Measurements from ENCODE around the gene IDUA.

DNA sequence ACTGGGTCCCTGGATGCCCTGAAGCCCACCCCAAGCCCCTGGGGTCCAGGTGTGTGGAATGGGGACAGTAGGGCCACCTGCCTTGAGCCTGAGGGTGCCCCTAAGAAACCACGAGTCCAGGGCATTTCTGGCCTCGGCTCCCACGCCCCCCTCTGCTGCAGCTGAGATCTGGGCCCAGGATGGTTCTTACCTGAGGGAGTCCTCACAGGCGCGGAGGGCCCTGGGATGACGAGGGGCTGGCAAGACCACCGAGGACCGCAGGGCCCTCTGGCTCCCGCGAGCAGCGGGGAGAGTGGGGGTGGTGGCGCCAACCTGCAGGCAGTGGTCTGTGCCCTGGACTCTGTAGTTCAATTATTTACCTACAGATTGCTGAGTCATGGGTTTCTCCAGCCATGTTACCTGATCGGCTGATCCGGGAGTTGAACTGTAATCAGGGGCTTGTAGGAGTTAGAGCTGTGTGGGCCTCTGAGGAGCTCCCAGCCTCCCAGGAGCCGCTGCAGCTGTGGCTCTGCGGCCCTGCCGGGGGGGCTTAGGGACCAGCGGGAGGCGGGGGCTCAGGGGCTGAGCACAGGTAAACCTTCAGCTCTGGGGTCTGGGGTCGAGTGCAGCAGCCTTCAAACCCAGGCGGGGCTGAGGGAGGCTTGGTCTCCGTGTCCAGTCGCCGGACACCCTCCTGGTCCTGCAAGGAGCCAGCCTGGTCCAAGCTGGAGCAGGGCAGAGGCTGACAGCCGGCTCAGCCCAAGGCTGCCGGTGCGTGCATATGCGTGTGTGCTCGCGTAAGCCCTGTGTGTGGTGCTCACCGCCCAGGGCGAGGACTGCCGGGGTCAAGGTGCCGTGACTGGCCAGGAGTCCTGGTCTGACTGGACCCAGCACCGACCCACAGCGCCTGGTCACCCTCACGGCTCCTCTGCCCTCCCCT lies 6.5 kb downstream of the IDUA start, which contains the start of gene SLC26A1:
- TF ChIP-seq, protein P1, sequence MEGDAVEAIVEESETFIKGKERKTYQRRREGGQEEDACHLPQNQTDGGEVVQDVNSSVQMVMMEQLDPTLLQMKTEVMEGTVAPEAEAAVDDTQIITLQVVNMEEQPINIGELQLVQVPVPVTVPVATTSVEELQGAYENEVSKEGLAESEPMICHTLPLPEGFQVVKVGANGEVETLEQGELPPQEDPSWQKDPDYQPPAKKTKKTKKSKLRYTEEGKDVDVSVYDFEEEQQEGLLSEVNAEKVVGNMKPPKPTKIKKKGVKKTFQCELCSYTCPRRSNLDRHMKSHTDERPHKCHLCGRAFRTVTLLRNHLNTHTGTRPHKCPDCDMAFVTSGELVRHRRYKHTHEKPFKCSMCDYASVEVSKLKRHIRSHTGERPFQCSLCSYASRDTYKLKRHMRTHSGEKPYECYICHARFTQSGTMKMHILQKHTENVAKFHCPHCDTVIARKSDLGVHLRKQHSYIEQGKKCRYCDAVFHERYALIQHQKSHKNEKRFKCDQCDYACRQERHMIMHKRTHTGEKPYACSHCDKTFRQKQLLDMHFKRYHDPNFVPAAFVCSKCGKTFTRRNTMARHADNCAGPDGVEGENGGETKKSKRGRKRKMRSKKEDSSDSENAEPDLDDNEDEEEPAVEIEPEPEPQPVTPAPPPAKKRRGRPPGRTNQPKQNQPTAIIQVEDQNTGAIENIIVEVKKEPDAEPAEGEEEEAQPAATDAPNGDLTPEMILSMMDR (conservative IDR thresholded peaks at IDR 0.05; ENCODE audit: low read depth, low read length), result no peak
- TF ChIP-seq EZH2 (IDR thresholded peaks at IDR 0.05; ENCODE audit: low read length, unreplicated experiment), result no peak
